ELF-1 (cell line): ENCODE data around the gene PPIL4.
"Not testable (repeated sequence)": the region's sequence is repeated elsewhere in the genome, so short reads cannot be mapped to it uniquely, and the experiment has no call there.

Source experiments
- DNase-seq: peaks from one replicate; pipeline ENCODE4 v3.0.0-alpha.2; 2016; ENCODE audit warnings: low read depth, low spot score

PPIL4 gene

DNA sequence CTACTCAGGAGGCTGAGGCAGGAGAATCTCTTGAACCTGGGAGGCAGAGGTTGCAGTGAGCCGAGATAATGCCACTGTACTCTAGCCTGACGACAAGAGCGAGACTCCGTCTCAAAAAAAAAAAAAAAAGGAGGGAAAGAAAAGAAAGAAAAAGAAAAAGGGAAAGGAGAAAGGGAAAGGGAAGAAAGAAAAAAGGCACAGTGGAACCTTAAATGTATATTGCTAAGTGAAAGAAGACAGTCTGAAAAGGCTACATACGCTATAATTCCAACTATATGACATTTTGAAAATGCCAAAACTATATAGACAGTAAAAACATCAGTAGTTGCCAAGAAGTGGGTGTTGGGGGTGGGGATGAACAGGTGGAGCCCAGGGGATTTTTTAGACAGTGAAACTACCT lies 16.2 kb downstream of the PPIL4 start:
- DNase-seq, result no peak

DNA sequence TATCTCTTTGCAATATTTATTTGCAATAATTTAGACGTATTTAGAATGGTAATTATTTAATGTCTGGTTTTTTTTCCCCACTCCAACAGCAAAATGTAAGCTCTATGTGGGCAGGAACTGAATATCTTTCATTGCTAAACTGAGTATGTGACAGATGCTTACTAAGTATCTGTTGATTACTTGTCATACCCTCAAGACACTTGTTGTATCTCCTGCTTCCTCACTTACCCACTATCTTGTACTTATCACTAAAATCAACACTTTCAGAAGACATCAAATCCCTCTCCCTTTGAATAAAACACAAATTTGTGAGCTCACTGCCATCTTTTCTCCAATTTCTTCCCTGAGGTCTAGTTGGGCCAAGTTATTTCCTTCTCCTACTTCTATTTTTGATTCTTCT lies 30.3 kb downstream of the PPIL4 start:
- no peak for DNase-seq

DNA sequence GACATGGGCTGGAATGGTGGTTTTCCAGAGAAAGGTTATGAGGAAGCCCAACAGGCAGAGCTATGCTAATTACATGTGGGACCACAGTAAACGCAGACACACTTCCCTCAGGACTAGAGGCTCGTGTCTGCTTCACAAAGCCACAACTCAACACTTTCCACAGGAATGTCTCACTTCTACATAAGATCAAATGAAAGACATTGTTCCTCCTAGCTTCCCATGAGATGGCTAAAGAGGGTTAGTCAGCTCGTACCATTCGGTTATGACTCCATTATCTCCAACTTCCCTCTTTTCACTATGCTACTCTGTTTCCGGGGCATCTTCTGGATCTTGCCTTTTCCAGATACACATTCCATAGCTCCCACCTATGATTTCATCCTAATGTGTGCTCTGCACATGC lies 31.9 kb downstream of the PPIL4 start:
- DNase-seq, result peak; percentile 63

DNA sequence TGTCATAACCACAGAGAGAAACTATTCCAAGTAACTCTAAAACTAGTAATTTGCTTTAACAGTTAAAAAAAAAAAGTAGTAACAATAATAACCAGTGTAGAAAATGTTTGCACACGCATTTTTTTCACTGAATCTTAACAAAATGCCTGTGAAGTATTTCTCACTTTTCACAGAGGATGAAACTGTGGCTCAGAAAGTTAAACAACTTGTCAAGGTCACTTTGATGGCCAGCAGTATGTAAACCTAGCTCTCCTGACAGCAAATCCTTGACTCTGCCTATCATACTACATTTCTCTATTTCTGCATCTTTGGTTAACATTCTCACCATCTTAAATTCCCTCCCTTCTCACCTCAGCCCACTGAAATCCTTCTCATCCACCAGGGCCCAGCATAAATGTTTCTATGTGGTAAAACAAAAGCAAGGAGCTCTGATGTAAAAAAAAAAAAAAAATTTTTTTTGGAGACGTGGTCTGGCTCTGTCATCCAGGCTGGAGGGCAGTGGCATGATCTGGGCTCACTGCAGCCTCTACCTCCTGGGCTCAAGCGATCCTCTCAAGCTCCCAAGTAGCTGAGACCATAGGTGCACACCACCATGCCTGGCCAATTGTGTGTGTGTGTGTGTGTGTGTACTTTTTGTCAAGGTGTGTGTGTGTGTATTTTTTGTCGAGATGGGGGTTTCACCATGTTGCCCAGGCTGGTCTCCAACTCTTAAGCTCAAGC lies 34.9 kb downstream of the PPIL4 start:
- DNase-seq, result no peak

DNA sequence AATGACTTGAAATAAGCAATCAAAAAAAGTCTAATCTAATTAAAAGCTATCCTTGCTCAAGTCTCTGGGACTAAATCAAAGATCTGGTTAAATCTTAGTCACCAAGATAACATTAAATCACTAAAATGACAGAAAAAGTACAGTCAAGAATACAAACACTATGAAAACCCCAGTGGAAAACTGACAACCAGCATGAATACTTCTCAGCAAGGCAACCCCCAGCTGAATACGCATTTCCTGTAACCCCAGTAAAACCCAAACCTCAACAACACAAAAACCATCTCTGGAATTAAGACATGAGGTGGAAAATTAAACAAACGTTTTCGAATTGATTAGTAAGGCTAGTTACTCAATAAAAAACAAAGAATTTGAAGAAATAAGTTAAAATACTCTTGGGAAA lies 37.4 kb downstream of the PPIL4 start:
- DNase-seq, result no peak

DNA sequence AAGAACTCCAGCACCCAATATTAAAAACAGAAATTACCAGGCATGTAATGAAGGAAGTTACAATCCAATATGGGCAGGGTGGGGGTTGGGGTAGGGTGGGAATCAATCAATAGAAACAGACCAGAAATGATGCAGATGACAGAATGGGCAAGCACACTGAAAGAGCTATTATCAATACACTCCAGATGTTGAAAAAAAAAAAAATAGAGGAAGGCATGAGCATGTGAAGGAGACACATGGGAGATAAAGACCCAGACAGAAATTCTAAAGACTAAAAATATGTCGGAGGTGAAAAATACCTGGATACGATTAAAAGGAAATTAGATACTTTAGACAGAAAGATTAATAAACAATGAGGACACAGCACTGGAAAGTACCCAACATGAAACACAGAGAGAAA lies 42.0 kb downstream of the PPIL4 start:
- DNase-seq, result no peak

DNA sequence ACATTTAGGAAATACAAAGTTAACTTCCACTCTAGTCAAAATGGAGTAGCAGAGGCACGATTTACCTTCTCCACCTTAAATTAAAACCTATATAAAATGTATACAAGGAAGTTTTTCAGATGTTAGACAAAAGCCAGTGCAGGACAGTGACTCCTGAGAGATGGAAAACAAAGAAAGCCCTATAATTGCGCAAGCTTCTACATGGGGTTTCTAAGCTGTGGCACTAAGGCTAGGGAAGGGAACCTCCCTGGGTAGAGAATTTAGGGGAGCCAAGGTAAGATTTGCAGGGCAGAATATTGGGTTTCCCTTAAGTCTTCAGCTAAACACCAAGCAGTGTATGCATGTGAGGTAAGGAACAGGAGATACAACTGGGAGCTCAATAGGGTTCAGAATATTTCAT lies 42.6 kb downstream of the PPIL4 start:
- DNase-seq, result no peak

DNA sequence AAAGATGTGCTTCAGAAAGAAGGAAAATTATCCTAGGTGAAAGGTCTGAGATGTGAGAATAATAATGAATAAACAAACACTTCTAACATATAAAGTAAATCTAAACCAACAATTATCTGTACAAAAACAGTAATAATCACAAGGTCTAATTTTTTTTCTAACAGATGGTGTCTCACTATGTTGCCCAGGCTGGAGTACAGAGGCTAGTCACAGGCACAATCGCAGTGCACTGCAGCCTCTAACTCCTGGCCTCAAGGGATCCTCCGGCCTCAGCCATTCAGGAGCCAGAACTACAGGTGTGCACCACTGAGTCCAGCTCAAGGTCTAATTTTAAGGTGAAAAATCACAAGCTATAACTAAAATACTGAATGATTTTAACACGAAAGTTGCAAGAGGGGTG lies 44.1 kb downstream of the PPIL4 start:
- DNase-seq, result no peak

DNA sequence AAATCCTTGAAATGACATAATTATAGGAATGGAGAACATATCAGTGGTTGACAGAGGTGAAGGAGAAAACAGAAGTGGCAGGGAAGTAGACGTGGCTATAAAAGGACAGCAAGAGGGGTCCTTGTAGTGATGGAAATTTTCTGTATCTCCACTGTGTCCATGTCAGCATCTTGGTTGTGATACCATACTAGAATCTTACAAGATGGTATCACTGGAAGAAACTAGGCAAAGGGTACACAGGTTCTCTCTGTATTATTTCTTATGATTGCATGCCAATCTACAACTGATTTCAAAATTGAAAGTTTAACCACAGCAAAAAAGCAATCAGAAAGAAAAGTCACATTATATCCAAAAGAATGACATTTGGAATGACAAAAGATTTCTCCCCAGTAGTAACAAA lies 44.6 kb downstream of the PPIL4 start:
- DNase-seq, result no peak

DNA sequence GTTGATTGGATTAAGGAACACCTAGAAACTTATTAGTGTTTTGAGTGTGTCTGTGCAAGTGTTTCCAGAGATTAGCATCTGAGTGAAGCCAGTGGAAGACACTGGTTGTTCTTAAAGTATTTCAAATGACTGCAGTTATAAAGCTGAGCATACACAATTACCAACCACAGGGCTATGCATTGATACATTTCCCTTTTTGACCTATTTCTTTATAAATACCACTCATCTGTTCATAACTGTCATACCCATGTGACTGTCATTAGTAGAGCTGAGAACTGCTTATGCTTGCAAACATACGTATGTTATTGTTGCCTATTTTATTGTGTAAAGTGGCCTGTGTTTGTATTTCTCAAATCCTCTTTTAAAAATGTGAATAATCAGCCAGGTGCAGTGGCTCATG lies 45.7 kb downstream of the PPIL4 start:
- DNase-seq, result no peak

DNA sequence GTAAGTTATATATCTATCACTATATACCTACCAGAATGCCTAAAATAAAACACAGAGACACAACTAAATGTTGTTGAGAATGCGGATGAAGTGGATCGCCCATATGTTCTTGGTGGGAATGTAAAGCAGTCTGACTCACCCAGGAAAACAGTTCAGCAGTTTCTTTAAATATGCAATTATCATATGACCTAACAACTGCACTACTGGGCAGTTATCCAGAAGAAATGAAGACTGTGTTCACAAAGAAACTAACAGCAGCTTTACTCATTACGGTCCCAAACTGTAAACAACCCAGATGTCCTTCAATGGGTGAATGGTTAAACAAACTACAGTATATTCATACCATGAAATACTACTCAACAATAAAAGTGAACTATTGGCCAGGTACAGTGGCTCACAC lies 46.8 kb downstream of the PPIL4 start:
- DNase-seq, result no peak

DNA sequence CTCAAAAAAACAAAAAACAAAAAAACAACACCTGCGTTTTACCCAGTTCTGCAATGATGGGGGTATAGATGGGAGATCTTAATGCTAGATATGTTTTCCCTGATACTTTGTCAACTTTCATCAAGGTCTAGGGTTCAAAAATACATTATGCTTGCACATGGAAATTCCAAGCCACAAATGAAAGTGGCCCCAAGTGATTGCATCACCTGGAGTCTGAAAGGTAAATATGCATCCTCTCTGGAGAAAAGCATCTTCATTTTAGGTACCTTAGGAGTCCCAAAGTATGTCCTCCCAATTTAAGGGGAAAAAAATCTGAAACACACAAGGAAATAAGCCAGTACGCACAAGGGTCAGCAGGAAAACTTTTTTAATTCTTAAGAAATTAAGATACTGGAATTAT lies 48.5 kb downstream of the PPIL4 start:
- no peak for DNase-seq

DNA sequence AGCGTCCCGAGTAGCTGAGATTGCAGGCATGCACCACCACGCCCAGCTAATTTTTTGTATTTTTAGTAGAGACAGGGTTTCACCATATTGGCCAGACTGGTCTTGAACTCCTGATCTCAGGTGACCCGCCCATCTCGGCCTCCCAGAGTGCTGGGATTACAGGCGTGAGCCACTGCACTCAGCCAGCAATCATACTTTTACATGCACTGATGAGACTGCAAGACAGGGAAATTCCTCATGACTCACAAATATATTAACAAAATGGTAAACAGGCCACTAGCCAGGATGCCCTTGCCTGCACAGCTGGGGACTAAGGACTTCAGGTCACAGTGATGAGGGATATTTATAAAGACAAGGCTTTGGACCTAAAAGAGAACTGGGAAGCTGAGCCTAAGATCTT lies 49.2 kb downstream of the PPIL4 start:
- DNase-seq, result not testable (repeated sequence)

DNA sequence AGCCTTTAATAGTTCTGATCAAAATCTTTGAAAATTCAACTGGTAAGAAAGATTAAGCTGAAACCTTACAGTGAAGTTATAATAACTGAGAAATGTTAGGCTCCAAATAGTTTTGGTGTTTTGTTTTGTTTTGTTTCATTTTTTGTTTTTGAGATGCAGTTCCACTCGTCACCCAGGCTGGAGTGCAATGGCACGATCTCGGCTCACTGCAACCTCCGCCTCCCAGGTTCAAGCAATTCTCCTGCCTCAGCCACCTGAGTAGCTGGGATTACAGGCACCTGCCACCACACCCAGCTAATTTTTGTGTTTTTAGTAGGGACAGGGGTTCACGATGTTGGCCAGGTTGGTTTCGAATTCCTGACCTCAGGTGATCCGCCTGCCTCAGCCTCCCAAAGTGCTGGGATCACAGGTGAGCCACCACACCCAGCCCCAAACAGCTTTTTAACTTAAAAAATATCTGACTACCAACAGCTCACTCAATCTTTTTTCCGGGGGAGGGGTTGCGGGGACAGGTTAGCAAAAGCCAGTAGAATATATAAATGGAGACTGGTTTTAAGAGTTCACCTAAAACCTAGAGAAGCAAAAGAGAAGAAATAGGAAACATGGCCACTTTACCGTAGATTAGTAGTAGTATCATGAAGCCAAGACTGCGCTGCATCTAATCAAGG lies 50.4 kb downstream of the PPIL4 start:
- not testable (repeated sequence) for DNase-seq

DNA sequence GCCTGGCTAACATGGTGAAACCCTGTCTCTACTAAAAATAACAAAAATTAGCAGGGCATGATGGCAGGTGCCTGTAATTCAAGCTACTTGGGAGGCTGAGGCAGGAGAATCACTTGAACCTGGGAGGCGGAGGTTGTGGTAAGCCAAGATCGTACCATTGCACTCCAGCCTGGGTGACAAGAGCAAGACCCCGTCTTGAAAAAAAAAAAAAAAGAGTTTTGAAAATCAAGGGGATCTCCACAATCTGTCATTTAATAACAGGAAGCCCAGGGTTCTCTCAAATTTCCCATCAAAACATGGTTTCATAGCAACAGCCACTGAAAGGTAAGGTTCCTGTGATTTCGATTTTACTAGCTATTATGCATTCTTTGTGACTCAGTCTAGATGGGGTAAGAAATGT lies 51.0 kb downstream of the PPIL4 start:
- DNase-seq, result not testable (repeated sequence)

DNA sequence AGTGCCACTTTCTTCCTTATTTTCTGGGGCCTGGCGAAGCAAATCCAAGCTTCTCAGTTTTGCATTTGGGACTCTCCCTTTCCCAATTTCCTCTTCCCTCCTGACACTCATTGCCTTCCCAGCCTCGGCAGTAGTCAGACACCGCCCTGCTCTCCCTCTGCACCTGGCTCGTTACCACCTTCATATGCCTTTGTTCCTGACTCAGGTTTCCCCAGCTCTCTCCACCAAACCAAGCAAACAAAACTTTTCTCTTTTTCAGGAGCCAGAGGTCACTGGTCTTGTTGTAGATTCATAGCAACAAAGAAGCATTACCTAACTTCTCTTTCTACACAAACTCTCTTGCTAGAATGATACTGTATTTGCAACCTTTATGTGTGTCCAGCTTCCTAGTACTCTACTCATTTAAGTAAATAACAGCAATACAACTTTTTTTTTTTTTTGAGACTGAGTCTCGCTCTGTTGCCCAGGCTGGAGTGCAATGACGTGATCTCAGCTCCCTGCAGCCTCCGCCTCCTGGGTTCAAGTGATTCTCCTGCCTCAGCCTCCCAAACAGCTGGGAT lies 52.0 kb downstream of the PPIL4 start:
- DNase-seq, result no peak

DNA sequence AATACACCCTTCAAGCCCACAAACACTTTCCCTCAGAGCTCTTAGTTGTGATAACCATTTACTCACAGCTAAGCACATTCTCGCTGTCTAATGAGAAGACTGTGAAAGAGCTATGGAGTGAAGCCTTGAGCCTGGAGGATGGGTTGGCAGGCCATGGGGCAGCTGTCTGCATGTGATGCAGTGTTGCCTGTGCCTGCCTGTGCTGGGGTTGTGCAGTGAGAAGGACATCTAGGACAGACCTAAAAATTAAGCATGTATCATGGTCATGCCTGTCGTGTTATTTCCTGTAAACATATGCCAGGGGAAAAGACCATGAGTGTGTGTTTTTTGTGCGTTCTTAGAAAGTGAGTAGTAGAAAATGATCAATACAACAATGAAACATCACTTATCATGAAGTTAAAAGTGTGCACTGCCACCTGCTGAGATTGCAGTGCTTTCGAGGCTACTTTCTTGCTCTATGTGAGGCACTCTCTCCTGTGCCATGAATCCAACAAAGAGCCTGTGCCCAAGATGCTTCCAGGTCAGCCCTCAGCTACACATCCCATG lies 53.0 kb downstream of the PPIL4 start:
- no peak for DNase-seq

DNA sequence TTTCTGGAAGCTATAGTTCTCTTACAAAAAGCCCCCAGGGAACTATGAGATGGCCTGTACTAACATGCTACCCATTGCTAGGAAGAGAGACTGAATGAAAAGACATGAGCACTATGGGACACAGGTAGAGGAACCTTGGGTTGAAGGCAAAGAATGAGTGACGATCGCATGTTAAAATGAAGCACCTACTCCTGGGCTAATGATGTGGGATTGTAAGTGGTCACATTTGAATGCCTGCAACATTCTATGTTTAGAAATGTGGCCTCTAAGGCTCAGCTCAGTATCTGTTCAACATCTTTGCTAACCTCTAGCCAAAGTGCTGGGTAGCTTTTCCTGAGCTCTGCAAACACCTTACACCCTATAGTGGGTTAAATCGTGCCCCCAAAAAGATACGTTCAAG lies 55.9 kb downstream of the PPIL4 start:
- no peak for DNase-seq

DNA sequence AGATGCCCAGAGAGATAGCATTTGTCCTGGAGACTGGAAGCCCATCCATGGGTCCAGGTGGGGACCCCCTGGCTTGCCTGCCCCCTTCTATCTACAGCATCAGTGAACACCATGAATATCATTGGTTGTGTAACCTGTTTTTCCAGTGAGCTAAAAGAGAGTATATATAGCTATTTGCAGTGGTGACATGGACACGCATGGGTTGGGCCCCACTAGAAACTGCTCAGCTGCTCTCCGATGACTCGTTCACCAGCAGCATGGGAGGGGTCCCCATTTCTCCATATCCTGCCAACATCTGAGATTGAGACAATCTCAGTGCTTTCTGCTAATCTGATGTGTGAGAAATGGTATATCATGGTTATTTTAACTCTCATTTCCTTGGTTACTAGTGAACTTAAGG lies 57.0 kb downstream of the PPIL4 start:
- DNase-seq, result no peak

DNA sequence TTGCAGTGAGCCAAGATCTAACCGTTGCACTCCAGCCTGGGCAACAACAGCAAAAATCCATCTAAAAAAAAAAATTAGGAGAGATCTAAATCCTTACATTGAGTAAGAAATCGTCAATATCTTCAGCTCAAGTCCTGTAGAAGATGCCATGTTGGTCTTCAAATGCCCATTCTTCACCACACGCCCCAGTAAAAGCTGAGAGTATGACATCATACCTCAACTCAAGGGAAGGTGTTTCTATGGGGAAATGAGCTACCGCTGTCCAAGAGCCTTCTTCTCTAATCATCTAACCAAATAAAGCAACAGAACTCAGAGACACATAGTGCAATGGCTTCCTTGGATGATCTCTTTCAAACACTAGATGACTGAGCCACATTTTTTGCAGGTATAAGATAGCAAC lies 58.5 kb downstream of the PPIL4 start:
- no peak for DNase-seq

DNA sequence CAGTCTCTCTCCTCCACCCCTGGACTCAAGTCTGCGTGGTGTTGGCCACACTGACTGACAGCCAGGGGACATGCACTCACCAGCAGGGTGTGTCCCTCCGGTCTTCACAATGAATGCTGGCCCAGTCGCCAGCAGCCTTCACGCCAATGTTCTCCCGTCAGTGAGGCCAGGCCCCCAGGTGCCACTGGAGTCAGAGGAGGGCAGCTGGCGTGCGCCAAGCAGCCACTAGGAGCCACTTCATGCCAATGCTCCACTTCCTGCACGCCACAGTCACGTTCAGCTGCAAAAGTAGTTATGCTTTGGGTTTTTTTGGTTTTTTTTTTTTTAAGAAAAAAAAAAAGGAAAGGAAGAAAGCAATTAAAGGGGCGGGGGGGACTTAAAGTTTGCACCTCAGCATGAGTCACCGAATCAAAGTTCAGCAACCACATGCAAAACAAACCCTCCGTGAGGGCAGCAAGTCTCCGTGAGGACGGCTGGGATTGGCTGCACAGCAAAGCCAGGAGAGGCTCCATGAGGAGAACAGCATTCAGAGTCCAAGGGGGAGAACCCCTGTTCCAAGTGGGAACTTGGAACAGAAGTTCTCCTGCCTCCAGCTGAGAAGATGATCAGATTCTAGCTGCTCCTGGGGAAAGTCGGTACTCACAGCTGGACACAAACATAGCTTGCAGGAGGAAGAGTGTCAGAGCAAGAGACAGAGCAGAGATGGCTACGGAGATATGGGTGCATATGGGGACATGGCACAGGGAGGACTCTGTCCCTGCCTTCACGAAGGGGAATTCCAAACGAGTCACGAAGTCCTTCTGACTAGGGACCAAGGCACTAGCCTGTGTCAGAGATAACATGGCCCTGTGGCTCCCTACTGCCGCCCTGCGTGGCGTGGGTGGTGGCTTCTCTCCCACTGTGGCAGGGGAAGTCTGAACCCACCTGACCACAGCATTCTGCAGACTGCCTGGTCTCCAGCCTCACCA lies 60.8 kb downstream of the PPIL4 start, which contains the start of gene ZC3H12D:
Gene ZC3H12D (minus strand): TSS at position 282 of the 968 bp plus-strand sequence. CDS start 10,471 bp downstream, outside the sequence.
- peak; percentile 60 for DNase-seq
